HEK293T (cell line): ENCODE measurements around the gene LIMD2.

Source experiments
- CTBP1 ChIP-seq: fragments of 450-650 bp; IDR thresholded peaks from 2 replicates; pipeline ENCODE4 v1.6.1; 2016; ENCODE audit warnings: borderline replicate concordance
- FOXA1 ChIP-seq: fragments of 450-650 bp; IDR thresholded peaks from 2 replicates; pipeline ENCODE4 v1.6.1; 2016; ENCODE audit warnings: mild to moderate bottlenecking
- FOXK2 ChIP-seq: fragments of 450-650 bp; IDR thresholded peaks from 2 replicates; pipeline ENCODE4 v1.6.1; 2016; ENCODE audit warnings: mild to moderate bottlenecking
- FOXM1 ChIP-seq: fragments of 450-650 bp; IDR thresholded peaks from 2 replicates; pipeline ENCODE4 v1.6.1; 2017; ENCODE audit warnings: mild to moderate bottlenecking, borderline replicate concordance
- HDGF ChIP-seq: fragments of 450-650 bp; IDR thresholded peaks from 2 replicates; pipeline ENCODE4 v1.6.1; 2017; ENCODE audit warnings: antibody characterized with exemption, borderline replicate concordance
- NFRKB ChIP-seq: fragments of 450-650 bp; IDR thresholded peaks from 2 replicates; pipeline ENCODE4 v1.6.1; 2016; ENCODE audit warnings: mild to moderate bottlenecking, moderate library complexity
- SP1 ChIP-seq: fragments of 450-650 bp; IDR thresholded peaks from 2 replicates; pipeline ENCODE4 v1.6.1; 2017
- SUZ12 ChIP-seq: fragments of 450-650 bp; IDR thresholded peaks from 2 replicates; pipeline ENCODE4 v1.6.1; 2016; ENCODE audit warnings: mild to moderate bottlenecking
- TARDBP ChIP-seq: fragments of 450-650 bp; IDR thresholded peaks from 2 replicates; pipeline ENCODE4 v1.6.1; 2016

- TF ChIP-seq HDGF, result no peak
- no peak for TF ChIP-seq FOXM1
- no peak for TF ChIP-seq TARDBP
- TF ChIP-seq SP1, result no peak
- no peak for TF ChIP-seq SUZ12
- no peak for TF ChIP-seq FOXK2
- TF ChIP-seq NFRKB, result no peak
- TF ChIP-seq CTBP1, result no peak
- no peak for TF ChIP-seq FOXA1
Observed at GRCh38 chr17:63649813-63650212, 50.1 kb downstream of the LIMD2 start.
